Brain microvascular endothelial cell (primary cell): ENCODE data around the gene LRRC4.

Experiments used
- DNase-seq: peaks from one replicate; pipeline ENCODE4 v3.0.0-alpha.2; 2020
- H3K27ac ChIP-seq: fragments of 250-450 bp; sonication (Bioruptor Pico); 2 replicates; pipeline ENCODE4 v1.5.1; 2020; ENCODE audit warnings: mild to moderate bottlenecking, moderate library complexity
- H3K27me3 ChIP-seq: fragments of 250-450 bp; sonication (Bioruptor Pico); replicated peaks from 2 replicates; pipeline ENCODE4 v1.5.1; 2020; ENCODE audit warnings: mild to moderate bottlenecking
- H3K36me3 ChIP-seq: fragments of 250-450 bp; sonication (Bioruptor Pico); replicated peaks from 2 replicates; pipeline ENCODE4 v1.5.1; 2020; ENCODE audit warnings: mild to moderate bottlenecking
- H3K4me3 ChIP-seq: 2 replicates; pipeline ENCODE4 v1.5.1; 2011; ENCODE audit warnings: low read depth, mild to moderate bottlenecking, control low read depth, low read length, moderate library complexity
- in situ Hi-C: cut with HindIII; loops from 2 replicates; pipeline ENCODE4 v1.10.0; 2017; ENCODE audit warnings: low sequenced_read_pairs, low pct_ligation_motif_present
- TF ChIP-seq, protein P1 (sequence below): IDR thresholded peaks from 2 replicates; pipeline ENCODE4 v1.5.1; 2011; ENCODE audit warnings: low read depth, mild to moderate bottlenecking, moderate library complexity, low read length, control low read depth, inconsistent platforms; ENCODE audit errors: missing control alignments

Gene LRRC4

DNA sequence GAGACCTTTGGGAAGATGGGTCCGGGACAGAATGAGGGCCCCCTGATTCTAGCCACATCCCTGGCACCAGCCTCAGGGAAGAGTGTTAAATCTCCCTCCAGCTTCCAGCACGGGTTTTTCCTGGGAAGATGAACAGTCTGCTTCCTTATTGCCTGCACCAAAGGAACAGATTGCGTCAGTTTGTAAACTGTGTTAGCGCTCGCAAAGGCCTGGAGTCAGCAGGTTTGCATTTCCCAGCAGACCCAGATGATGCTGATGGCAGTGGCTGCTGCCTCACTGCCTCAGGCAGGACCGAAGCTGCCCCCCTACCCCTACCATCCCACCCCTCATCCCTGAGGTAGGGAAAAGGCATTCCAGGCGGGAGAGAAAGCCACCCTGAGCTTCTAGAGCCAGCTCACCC is 34.6 kb upstream of the LRRC4 start:
- Histone ChIP-seq H3K27me3 (no peaks in the 10 kb centered on the region), H3K36me3 (peaks cover 2% of the 10 kb centered on the region), H3K27ac (no peak overlapping the region), H3K4me3 (no peak overlapping the region)
- no peak for DNase-seq
- TF ChIP-seq, protein P1, sequence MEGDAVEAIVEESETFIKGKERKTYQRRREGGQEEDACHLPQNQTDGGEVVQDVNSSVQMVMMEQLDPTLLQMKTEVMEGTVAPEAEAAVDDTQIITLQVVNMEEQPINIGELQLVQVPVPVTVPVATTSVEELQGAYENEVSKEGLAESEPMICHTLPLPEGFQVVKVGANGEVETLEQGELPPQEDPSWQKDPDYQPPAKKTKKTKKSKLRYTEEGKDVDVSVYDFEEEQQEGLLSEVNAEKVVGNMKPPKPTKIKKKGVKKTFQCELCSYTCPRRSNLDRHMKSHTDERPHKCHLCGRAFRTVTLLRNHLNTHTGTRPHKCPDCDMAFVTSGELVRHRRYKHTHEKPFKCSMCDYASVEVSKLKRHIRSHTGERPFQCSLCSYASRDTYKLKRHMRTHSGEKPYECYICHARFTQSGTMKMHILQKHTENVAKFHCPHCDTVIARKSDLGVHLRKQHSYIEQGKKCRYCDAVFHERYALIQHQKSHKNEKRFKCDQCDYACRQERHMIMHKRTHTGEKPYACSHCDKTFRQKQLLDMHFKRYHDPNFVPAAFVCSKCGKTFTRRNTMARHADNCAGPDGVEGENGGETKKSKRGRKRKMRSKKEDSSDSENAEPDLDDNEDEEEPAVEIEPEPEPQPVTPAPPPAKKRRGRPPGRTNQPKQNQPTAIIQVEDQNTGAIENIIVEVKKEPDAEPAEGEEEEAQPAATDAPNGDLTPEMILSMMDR: no peak
- in situ Hi-C loops: no loop called here

DNA sequence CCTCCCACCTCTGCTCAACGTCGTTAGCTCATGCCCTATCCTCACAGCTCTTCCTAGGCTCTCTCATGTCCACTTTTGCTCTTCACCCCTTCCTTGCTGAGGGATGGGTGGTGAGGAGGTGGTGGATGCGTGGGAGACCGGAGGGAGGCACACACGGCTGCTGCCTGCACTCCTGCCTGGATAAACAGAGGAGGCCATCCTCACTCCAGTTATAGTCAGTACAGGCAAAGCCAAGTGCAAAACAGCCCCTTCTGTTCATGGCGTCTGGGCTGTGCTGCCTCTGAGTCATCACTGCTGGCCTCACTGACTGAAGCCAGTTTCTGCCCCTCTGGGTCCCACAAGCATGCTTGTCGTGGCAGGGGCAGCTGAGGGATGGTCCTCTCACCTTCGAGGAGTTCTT is 31.9 kb upstream of the LRRC4 start:
- no peaks in the 10 kb centered on the region for H3K27me3 ChIP-seq
- in situ Hi-C loops: no loop called here
- no peak overlapping the region for H3K27ac ChIP-seq
- TF ChIP-seq, protein P1: no peak
- no peak overlapping the region for H3K4me3 ChIP-seq
- H3K36me3 ChIP-seq: peaks cover 2% of the 10 kb centered on the region
- DNase-seq: no peak

DNA sequence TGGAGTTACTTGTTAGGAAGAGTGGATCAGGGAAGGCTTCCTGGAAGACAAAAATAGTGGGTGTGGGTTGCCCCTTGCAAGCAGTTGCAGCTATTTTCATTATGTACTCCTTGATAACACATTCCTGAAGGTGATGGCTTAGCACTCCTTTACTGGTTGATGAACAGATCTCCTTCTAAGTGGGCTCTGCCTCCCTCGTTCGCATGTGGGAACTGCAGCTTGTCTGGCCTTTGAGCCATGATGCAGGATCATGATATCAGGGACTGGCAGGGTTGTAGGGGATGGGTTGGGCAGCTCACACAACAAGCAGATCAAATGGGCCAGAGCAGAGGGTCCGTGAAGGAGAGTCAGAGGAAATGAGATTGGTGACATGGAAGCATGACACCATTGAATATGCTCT is 28.8 kb upstream of the LRRC4 start:
- peaks cover 2% of the 10 kb centered on the region for H3K36me3 ChIP-seq
- H3K27me3 ChIP-seq: no peaks in the 10 kb centered on the region
- no peak overlapping the region for H3K4me3 ChIP-seq
- in situ Hi-C loops: no loop called here
- no peak for DNase-seq
- TF ChIP-seq, protein P1: no peak
- no peak overlapping the region for H3K27ac ChIP-seq

DNA sequence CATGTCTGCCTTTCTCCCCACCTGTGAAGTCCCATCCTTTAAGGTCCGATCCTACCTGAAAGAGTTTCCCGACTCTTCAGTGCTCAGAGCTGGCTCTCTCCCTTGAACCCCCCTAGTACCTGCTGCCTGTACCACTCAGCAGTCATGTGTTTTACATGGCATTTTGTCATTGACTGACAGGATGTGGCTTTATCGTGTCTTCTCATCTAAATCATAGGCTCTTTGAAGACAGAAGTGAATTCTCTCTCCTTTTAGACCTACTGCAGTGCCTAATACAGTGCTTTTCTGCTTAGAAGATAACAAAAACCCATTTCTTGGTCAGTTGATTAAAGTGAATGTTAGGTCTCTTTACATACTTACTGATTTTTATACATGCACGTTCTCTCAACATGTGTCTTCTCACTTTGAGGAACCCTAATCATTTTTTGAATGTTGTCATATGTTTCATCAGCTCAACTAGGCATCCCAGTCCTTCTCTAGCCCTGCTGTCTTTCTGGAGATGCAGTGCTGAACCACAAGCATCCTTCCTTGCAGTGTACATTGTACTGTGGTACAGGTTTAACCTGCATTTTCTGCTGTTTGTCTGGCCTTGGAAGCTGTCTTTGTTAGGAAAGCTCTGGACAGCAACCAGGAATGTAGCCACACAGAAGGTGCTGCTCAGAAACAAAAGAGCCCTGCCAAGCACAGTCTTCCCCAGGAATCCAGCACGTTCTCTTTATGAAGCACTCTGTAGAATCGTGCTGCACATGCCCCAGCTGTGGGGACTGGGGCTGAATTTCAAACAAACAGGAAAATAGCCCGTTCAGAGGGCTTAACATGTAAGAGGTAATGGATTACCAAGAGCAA is 28.1 kb upstream of the LRRC4 start:
- Histone ChIP-seq H3K36me3 (peaks cover 2% of the 10 kb centered on the region), H3K27me3 (no peaks in the 10 kb centered on the region), H3K4me3 (no peak overlapping the region), H3K27ac (no peak overlapping the region)
- in situ Hi-C loops: no loop called here
- no peak for DNase-seq
- TF ChIP-seq, protein P1: no peak

DNA sequence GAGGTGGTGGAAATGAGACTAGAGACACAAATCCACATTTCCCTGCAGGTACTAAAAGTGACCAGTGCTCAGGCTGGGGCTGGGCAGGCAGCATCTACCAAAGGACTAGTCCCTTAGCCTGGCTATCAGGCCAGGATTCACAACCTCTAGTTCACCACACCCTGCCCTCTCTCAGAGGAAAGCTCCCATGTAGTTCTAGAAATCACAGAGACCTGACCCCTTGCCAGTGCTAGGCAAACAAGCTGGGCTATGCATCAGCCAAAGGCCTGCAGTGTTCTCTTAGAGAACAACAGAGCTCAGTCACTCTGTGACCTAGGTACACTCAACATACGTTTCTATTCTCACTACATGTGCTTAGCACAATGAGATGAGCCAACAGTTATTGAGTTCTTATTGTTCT is 26.7 kb upstream of the LRRC4 start:
- in situ Hi-C loops: no loop called here
- Histone ChIP-seq H3K27me3 (no peaks in the 10 kb centered on the region), H3K4me3 (no peak overlapping the region), H3K36me3 (peaks cover 2% of the 10 kb centered on the region), H3K27ac (no peak overlapping the region)
- DNase-seq: no peak
- TF ChIP-seq, protein P1: no peak

DNA sequence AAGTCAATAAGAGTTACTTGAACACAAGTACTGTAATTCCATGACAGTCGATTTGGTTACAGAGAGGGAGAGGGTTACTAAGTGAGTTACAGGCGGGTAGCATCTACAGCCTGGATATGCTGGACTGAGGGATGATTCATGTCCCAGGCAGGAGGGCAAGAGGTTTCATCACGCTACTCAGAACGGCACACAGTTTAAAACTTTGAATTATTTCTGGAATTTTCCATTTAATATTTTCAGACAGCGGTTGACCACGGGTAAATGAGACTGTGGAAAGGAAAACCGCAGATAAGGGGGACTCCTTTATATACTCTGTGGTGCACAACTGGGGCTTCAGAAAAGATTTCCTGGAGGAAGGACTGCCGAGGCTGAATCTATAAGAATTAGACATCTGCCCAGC is 25.7 kb upstream of the LRRC4 start:
- Histone ChIP-seq H3K27ac (peak overlapping the region; percentile 33), H3K4me3 (no peak overlapping the region), H3K36me3 (peaks cover 2% of the 10 kb centered on the region), H3K27me3 (no peaks in the 10 kb centered on the region)
- in situ Hi-C loops: no loop called here
- DNase-seq: peak; percentile 91
- TF ChIP-seq, protein P1: no peak
